Retina (tissue), 1 donor: ENCODE measurements around the gene PLIN3.
"Not testable (repeated sequence)": the region's sequence is repeated elsewhere in the genome, so short reads cannot be mapped to it uniquely, and the experiment has no call there.

Experiments
- DNase-seq: peaks from one replicate; pipeline ENCODE4 v3.0.0-alpha.2; 2016

Gene PLIN3

GRCh38 chr19:4806384-4806783 lies 61.1 kb downstream of the PLIN3 start:
- no peak for DNase-seq

GRCh38 chr19:4805140-4805539 lies 62.3 kb downstream of the PLIN3 start:
- not testable (repeated sequence) for DNase-seq

- peak; percentile 81 for DNase-seq
Measured at GRCh38 chr19:4803736-4804695, 63.5 kb downstream of the PLIN3 start.

GRCh38 chr19:4802711-4803110 lies 64.8 kb downstream of the PLIN3 start:
- DNase-seq, result no peak

- DNase-seq, result no peak
Measured at GRCh38 chr19:4801085-4801619, 66.3 kb downstream of the PLIN3 start.

- no peak for DNase-seq
Measured at GRCh38 chr19:4800591-4801081, 66.8 kb downstream of the PLIN3 start.

DNA sequence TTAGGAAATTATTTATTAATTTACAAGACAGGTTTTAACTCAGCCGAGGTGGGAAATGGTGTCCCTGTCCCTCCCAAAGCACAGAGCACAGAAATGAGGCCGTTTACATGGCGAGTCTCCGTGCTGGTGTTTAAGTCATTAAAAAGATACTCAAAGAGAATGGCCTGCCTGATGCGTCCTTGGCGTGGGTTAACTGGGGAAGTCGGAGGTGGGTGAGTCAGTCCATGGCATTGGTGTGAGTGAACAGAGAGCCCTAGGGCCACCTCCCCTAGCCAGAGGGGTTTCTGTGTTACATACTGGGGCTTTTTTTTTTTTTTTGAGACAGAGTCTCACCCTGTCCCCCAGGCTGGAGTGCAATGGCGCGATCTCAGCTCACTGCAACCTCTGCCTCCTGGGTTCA lies 72.1 kb downstream of the PLIN3 start:
- DNase-seq, result no peak

DNA sequence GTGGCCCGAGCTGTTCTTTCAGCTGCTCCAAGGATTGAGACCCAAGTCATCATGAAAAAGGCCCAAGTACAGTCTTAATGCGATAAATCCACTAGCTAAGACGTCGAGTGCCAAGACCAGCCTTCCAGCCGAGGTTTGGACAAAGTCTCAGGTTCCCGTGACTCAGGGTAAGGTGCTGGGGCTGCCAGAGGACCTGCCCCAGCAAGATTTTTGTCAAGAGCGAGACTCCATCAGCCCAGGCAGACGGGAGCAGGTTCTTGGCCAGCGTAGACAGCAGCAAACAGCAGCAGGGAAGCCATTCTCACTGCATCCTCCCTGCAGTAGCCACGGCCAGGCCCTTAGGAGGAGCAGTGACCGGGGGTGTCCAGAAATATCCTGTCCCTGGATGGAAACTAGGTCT lies 72.5 kb downstream of the PLIN3 start:
- DNase-seq, result no peak

- not testable (repeated sequence) for DNase-seq
Measured at GRCh38 chr19:4793278-4793677, 74.2 kb downstream of the PLIN3 start.

DNA sequence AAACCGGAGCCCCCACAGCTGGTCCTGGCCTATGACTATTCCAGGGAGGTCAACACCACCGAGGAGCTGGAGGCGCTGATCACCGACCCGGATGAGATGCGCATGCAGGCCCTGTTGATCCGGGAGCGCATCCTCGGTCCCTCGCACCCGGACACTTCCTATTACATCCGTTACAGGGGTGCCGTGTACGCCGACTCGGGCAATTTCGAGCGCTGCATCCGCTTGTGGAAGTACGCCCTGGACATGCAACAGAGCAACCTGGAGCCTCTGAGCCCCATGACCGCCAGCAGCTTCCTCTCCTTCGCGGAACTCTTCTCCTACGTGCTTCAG lies 74.6 kb downstream of the PLIN3 start:
- DNase-seq, result not testable (repeated sequence)

- not testable (repeated sequence) for DNase-seq
Measured at GRCh38 chr19:4792019-4792865, 75.2 kb downstream of the PLIN3 start.

- DNase-seq, result peak; percentile 100
Measured at GRCh38 chr19:4791183-4792018, 76.1 kb downstream of the PLIN3 start, which contains the start of gene FEM1A. Gene FEM1A (plus strand): TSS chr19:4791734. CDS start chr19:4791855, 121 bp downstream.
